Prostate gland (tissue), 2 donors: ENCODE results near the gene HTR7. TPM values are rescaled to one million over a fixed set of nuclear protein-coding genes. Genes with fewer than 3 reads are reported as not detected.

Experiments
- DNase-seq: peaks from one replicate; pipeline ENCODE4 v3.0.0-alpha.2; 2019; ENCODE audit warnings: low spot score
- H3K27ac ChIP-seq, 2 donors: fragments of 200-600 bp; sonication (generic); 2 replicates each; pipeline ENCODE4 v1.5.1; 2017 to 2019
- H3K27me3 ChIP-seq: fragments of 200-600 bp; sonication (generic); replicated peaks from 2 replicates; pipeline ENCODE4 v1.5.1; 2019; ENCODE audit not compliant: insufficient read depth
- H3K36me3 ChIP-seq, 2 donors: fragments of 200-600 bp; sonication (generic); 1 replicate in 1 of 2; 2 replicates in 1 of 2; pipeline versions ENCODE4 v1.5.1 to v1.8.1; 2017 to 2019
- H3K4me1 ChIP-seq: fragments of 200-600 bp; sonication (generic); replicated peaks from 2 replicates; pipeline ENCODE4 v1.5.1; 2019
- H3K4me3 ChIP-seq, 2 donors: fragments of 200-600 bp; sonication (generic); 2 replicates each; pipeline ENCODE4 v1.5.1; 2017 to 2019
- H3K9me3 ChIP-seq: fragments of 200-600 bp; sonication (generic); 2 replicates; pipeline ENCODE4 v1.5.1; 2017
- CTCF ChIP-seq, 4 experiments: fragments of 200-600 bp in 2 of 4; fragments of 450-650 bp in 2 of 4; sonication (generic) in 2 of 4; IDR thresholded peaks; 1 replicate in 3 of 4; 2 replicates in 1 of 4; pipeline ENCODE4 v1.5.1; 2016 to 2019; ENCODE audit warnings: antibody characterized with exemption in 4 of 4, mild to moderate bottlenecking in 2 of 4, moderate library complexity in 2 of 4
- POLR2A ChIP-seq: fragments of 450-650 bp; IDR thresholded peaks from one replicate; pipeline ENCODE4 v1.6.1; 2016; ENCODE audit warnings: antibody characterized with exemption, mild to moderate bottlenecking
- POLR2AphosphoS5 ChIP-seq: sonication (generic); formaldehyde crosslinking; IDR thresholded peaks from one replicate; pipeline ENCODE4 v1.6.1; 2017; ENCODE audit warnings: antibody characterized with exemption
- WGBS: methylation state at CpG from one replicate; pipeline ENCODE4 v1.1.5; 2018; 5-methylcytosine and 5-hydroxymethylcytosine counted together
- intact Hi-C: fragments of 100-400 bp; cut with DNase I; formaldehyde crosslinking; loops from one replicate; pipeline ENCODE4 v1.14.2; 2022
- total RNA-seq, 2 donors: library from RNA; depleted of rRNA; stranded (reverse); fragments of >200 nt; gene quantifications; one replicate each; pipeline ENCODE4 v1.1.0, GENCODE V29; 2016

The HTR7 gene
- total RNA-seq, 2 donors from 2014 or later: 0.77 to 3.5 TPM

DNA sequence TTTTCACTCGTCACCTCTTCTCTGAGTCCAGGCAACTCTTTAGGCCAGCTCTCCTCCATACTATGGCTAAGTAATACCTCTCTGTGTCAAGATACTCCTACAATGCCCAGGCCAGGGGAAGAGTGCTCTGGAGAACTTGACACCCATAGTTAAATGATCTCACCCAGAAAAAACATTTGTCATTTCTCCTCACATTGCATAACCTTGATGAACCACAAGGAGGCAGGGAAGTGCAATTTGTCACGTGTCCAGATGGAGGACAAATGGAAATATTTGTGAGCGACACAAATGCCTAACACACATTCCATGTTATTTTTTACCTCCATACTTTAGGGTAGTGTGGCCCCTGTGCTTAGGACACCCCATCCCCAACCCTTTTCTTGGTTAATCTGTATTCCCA lies 78.3 kb downstream of the HTR7 start:
- Histone ChIP-seq H3K27me3 (no peaks in the 10 kb centered on the region), H3K4me1 (no peaks in the 10 kb centered on the region), H3K36me3 (no peaks in the 10 kb centered on the region), H3K27ac (no peak overlapping the region), H3K4me3 (no peak overlapping the region), H3K9me3 (no peaks in the 10 kb centered on the region)
- 80% methylated on average over 3 of the region's 3 CpGs for WGBS
- intact Hi-C loops: no loop called here
- TF ChIP-seq CTCF (IDR thresholded peaks at IDR 0.05) (no peak), POLR2A (no peak), POLR2AphosphoS5 (no peak)
- no peak for DNase-seq

DNA sequence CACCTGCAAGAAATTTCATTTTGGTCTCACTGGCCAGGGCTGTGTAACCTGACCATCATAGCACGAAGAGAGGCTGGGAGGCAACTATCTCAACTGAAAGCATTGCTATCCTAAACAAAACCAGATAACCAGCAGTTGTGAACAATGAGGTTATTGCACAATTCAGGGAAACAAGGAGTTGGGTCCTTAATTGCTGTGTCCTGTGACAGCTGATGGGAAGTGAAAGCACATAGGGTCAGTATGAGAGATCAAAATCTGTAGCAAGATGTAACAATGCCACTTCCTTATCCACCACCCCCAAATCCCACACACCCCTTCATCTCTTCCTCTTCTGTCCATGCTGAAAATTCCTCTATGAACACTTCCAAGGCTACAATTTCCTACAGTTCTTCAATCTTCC lies 80.2 kb downstream of the HTR7 start:
- 73% methylated on average over 1 of the region's 1 CpG for WGBS
- no peaks in the 10 kb centered on the region for H3K27me3 ChIP-seq
- H3K36me3 ChIP-seq: no peaks in the 10 kb centered on the region
- H3K4me3 ChIP-seq: no peak overlapping the region
- no peak for DNase-seq
- H3K9me3 ChIP-seq: no peaks in the 10 kb centered on the region
- intact Hi-C loops: no loop called here
- TF ChIP-seq CTCF (IDR thresholded peaks at IDR 0.05) (no peak), POLR2A (no peak), POLR2AphosphoS5 (no peak)
- H3K4me1 ChIP-seq: no peaks in the 10 kb centered on the region
- no peak overlapping the region for H3K27ac ChIP-seq

DNA sequence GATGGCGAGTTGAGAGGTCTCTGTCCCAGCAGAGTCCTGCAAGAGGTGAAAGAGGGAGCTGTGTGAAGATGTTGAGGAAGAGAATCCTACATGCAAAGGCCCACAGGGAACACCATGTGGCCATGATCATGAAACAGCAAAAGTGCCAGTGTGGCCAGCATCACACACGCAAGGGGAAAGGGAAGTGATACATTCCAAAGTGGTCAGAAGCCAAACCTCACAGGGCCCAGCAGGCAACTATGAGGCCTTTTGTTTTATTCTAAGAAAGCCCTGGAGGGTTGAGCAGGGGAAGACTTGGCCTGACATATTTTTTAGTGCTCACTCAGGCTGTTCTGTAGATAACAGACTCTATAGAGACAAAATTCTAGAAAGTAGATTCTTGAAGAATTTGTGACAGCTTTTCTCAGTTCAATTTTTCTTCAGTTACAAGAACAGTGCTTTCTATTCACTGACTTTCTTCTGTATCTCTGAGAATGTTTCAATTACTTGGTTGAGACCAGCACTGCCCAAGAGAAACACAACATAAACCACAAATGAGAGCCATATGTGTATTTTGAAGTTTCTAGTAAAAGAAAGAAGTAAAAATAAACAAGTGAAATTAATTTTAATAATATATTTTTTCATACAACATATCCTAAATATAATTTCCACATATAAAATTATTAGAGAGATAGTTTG lies 82.3 kb downstream of the HTR7 start:
- Histone ChIP-seq H3K27ac (no peak overlapping the region), H3K27me3 (no peaks in the 10 kb centered on the region), H3K36me3 (no peaks in the 10 kb centered on the region), H3K4me1 (no peaks in the 10 kb centered on the region), H3K4me3 (no peak overlapping the region), H3K9me3 (no peaks in the 10 kb centered on the region)
- intact Hi-C loops: no loop called here
- no peak for DNase-seq
- WGBS: 72% methylated on average over 2 of the region's 2 CpGs
- TF ChIP-seq POLR2AphosphoS5: no peak
- no peak for TF ChIP-seq POLR2A
- TF ChIP-seq CTCF (IDR thresholded peaks at IDR 0.05): no peak

DNA sequence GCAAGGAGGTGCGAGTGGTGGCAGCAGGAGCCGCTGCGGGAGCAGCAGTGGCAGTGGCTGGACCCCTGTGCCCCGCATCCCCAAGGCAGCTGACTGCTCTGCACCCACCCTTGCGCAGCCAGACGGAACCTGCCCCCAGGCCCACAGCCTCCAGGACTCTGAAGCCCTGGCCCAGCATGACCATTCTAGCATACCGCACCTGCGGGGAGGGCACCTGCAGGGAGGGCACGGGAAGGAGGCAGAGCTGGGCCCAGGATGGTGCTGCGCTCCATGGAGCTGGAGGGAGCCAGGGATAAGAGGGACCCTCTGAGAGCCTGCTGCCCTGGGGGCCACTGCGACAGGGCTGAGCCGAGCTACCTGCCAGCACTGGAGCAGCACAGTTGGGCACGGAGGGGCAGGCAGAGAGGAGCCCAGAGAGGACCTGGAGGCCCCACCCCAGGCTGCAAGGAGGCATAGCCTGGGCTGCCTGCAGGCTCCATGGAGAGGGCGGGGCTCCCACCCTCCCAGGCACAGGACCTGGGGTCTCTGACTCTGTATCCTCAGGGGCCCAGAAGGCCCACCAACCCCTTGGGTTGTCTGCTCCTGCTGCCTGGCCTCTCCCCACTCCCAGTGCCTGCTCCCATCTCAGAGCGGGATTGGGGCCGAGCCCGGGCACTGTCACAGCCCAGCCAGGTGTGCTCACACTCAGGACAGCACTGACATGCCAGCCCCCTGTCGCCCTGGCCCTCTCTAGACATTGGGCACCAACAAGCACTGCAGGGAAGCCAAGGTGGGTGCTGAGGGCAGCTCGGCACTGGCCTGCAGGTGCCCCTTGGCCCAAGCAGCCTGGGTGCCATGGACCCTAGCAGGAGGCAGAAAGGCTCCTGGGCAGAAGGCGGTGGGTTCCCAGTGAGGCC lies 87.6 kb downstream of the HTR7 start:
- TF ChIP-seq POLR2A (no peak), POLR2AphosphoS5 (no peak), CTCF (IDR thresholded peaks at IDR 0.05) (no peak)
- DNase-seq: no peak
- intact Hi-C loops: no loop called here
- H3K27ac ChIP-seq: no peak overlapping the region
- H3K4me3 ChIP-seq: no peak overlapping the region
- WGBS: 89% methylated on average over 19 of the region's 20 CpGs
- H3K27me3 ChIP-seq: no peaks in the 10 kb centered on the region
- no peaks in the 10 kb centered on the region for H3K9me3 ChIP-seq
- no peaks in the 10 kb centered on the region for H3K36me3 ChIP-seq
- no peaks in the 10 kb centered on the region for H3K4me1 ChIP-seq
